Neural cell (in vitro differentiated cells): ENCODE data around the gene ATP2B1. TPM values are rescaled to one million over a fixed set of nuclear protein-coding genes. Genes with fewer than 3 reads are reported as not detected.

Source experiments
- H2AFZ ChIP-seq: fragments of 200-600, 300-800 bp; sonication (generic), shearing (Covaris generic); 2 replicates; pipeline ENCODE4 v1.6.0; 2014; ENCODE audit warnings: low read depth, mild to moderate bottlenecking, antibody characterized with exemption, low read length, moderate library complexity
- H3F3A ChIP-seq: fragments of 200-600 bp; shearing (Covaris generic); 2 replicates; pipeline ENCODE4 v1.6.1; 2016; ENCODE audit warnings: mild to moderate bottlenecking, moderate library complexity, mixed read lengths, antibody characterized with exemption, low read length; ENCODE audit not compliant: insufficient read depth, poor library complexity, severe bottlenecking
- H3K27ac ChIP-seq: fragments of 200-600, 300-800 bp; sonication (generic), shearing (Covaris generic); 2 replicates; pipeline ENCODE4 v1.5.1; 2014; ENCODE audit warnings: mild to moderate bottlenecking, low read length, moderate library complexity
- H3K27me3 ChIP-seq: fragments of 300-800, 200-600 bp; sonication (generic), shearing (Covaris generic); 2 replicates; pipeline ENCODE4 v1.6.0; 2014; ENCODE audit warnings: mild to moderate bottlenecking, low read depth, low read length, moderate library complexity; ENCODE audit not compliant: insufficient read depth
- H3K36me3 ChIP-seq: fragments of 300-800, 200-600 bp; sonication (generic), shearing (Covaris generic); 2 replicates; pipeline ENCODE4 v1.5.1; 2014; ENCODE audit warnings: mild to moderate bottlenecking, antibody characterized with exemption, low read length, moderate library complexity; ENCODE audit not compliant: insufficient read depth
- H3K4me2 ChIP-seq: fragments of 300-800, 200-600 bp; sonication (generic), shearing (Covaris generic); 2 replicates; pipeline ENCODE4 v1.6.0; 2014; ENCODE audit warnings: mild to moderate bottlenecking, low read length
- H3K4me3 ChIP-seq: fragments of 300-800, 200-600 bp; sonication (generic), shearing (Covaris generic); 2 replicates; pipeline ENCODE4 v1.5.1; 2014; ENCODE audit warnings: mild to moderate bottlenecking, low read length, moderate library complexity
- H3K79me2 ChIP-seq: fragments of 200-600 bp; shearing (Covaris generic); replicated peaks from 2 replicates; pipeline ENCODE4 v1.6.0; 2014; ENCODE audit warnings: mild to moderate bottlenecking, low read length, moderate library complexity; ENCODE audit not compliant: insufficient read depth
- H3K9ac ChIP-seq: fragments of 300-800, 200-600 bp; sonication (generic), shearing (Covaris generic); 2 replicates; pipeline ENCODE4 v1.6.1; 2016; ENCODE audit warnings: mild to moderate bottlenecking, low read length, mixed read lengths
- H3K9me2 ChIP-seq: fragments of 200-600 bp; shearing (Covaris generic); 2 replicates; pipeline ENCODE4 v1.6.1; 2016; ENCODE audit warnings: mild to moderate bottlenecking, low read length, mixed read lengths; ENCODE audit not compliant: insufficient read depth
- H3K9me3 ChIP-seq: fragments of 200-600, 300-800 bp; sonication (generic), shearing (Covaris generic); 2 replicates; pipeline ENCODE4 v1.6.1; 2016; ENCODE audit warnings: mild to moderate bottlenecking, mixed run types, low read length, moderate library complexity, mixed read lengths
- H4K20me1 ChIP-seq: fragments of 200-600 bp; shearing (Covaris generic); 2 replicates; pipeline ENCODE4 v1.6.1; 2016; ENCODE audit warnings: mild to moderate bottlenecking, mixed run types; ENCODE audit not compliant: insufficient read depth
- EP300 ChIP-seq: fragments of 450-650 bp; conservative IDR thresholded peaks from 2 replicates; pipeline ENCODE4 v1.6.1; 2014; ENCODE audit warnings: antibody characterized with exemption, mild to moderate bottlenecking, moderate library complexity; ENCODE audit not compliant: poor library complexity, severe bottlenecking
- EZH2 ChIP-seq: fragments of 200-600, 300-800 bp; shearing (Covaris generic), sonication (generic); IDR thresholded peaks from 2 replicates; pipeline ENCODE4 v1.6.1; 2014; ENCODE audit warnings: antibody characterized with exemption, low read length, borderline replicate concordance, mild to moderate bottlenecking; ENCODE audit not compliant: insufficient read depth, poor library complexity, severe bottlenecking
- MXI1 ChIP-seq: fragments of 450-650 bp; conservative IDR thresholded peaks from 2 replicates; pipeline ENCODE4 v1.6.1; 2014; ENCODE audit warnings: antibody characterized with exemption, mild to moderate bottlenecking; ENCODE audit not compliant: poor library complexity, severe bottlenecking
- POLR2AphosphoS5 ChIP-seq: IDR thresholded peaks from 2 replicates; pipeline ENCODE4 v1.6.1; 2012
- RAD21 ChIP-seq: fragments of 450-650 bp; conservative IDR thresholded peaks from 2 replicates; pipeline ENCODE4 v1.6.1; 2014; ENCODE audit warnings: antibody characterized with exemption, mild to moderate bottlenecking, moderate library complexity
- SMC3 ChIP-seq: fragments of 450-650 bp; conservative IDR thresholded peaks from 2 replicates; pipeline ENCODE4 v1.6.1; 2014; ENCODE audit warnings: antibody characterized with exemption, mild to moderate bottlenecking, moderate library complexity; ENCODE audit not compliant: poor library complexity
- TAF1 ChIP-seq: IDR thresholded peaks from 2 replicates; pipeline ENCODE4 v1.6.1; 2012; ENCODE audit warnings: low read depth
- polyA plus RNA-seq: library from polyadenylated mRNA; depleted of rRNA; stranded (reverse); fragments of >200 nt; gene quantifications from 2 replicates; pipeline ENCODE4 v1.2.3, GENCODE V29; 2014
- TF ChIP-seq, protein P1 (sequence below): fragments of 450-650 bp; IDR thresholded peaks from 2 replicates; pipeline ENCODE4 v1.5.1; 2014; ENCODE audit warnings: antibody characterized with exemption, mild to moderate bottlenecking, moderate library complexity; ENCODE audit not compliant: poor library complexity, severe bottlenecking
- TF ChIP-seq, protein P2 (sequence below): IDR thresholded peaks from 2 replicates; pipeline ENCODE4 v1.6.1; 2012; ENCODE audit warnings: borderline replicate concordance

Gene ATP2B1
- polyA plus RNA-seq, 1 donor from 2014 or later = 139 TPM

DNA sequence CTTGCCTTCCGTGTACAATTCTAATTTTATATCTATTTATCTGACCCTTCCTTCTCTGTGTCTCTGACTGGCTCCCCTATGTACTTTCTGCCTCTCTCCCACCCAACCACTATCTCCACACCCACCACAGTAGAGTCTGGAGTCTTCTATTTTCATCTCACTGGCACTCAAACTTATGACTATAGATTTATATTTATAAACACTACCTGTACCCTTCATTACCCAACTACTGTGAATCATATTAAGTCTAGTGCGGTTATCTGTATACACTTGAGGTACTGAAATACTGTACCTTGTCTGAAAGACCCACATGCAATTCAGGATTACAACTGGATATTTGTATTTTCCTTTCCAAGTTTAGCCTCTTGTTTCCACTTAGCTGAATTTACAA is 36.1 kb downstream of the ATP2B1 start:
- Histone ChIP-seq H3K79me2 (peaks cover 48% of the 10 kb centered on the region), H3K4me3 (no peak overlapping the region)
- TF ChIP-seq, protein P1, sequence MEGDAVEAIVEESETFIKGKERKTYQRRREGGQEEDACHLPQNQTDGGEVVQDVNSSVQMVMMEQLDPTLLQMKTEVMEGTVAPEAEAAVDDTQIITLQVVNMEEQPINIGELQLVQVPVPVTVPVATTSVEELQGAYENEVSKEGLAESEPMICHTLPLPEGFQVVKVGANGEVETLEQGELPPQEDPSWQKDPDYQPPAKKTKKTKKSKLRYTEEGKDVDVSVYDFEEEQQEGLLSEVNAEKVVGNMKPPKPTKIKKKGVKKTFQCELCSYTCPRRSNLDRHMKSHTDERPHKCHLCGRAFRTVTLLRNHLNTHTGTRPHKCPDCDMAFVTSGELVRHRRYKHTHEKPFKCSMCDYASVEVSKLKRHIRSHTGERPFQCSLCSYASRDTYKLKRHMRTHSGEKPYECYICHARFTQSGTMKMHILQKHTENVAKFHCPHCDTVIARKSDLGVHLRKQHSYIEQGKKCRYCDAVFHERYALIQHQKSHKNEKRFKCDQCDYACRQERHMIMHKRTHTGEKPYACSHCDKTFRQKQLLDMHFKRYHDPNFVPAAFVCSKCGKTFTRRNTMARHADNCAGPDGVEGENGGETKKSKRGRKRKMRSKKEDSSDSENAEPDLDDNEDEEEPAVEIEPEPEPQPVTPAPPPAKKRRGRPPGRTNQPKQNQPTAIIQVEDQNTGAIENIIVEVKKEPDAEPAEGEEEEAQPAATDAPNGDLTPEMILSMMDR = no peak
- TF ChIP-seq RAD21 = no peak
- no peak for TF ChIP-seq EP300
- no peak for TF ChIP-seq POLR2AphosphoS5
- TF ChIP-seq SMC3 = no peak
- TF ChIP-seq, protein P2, sequence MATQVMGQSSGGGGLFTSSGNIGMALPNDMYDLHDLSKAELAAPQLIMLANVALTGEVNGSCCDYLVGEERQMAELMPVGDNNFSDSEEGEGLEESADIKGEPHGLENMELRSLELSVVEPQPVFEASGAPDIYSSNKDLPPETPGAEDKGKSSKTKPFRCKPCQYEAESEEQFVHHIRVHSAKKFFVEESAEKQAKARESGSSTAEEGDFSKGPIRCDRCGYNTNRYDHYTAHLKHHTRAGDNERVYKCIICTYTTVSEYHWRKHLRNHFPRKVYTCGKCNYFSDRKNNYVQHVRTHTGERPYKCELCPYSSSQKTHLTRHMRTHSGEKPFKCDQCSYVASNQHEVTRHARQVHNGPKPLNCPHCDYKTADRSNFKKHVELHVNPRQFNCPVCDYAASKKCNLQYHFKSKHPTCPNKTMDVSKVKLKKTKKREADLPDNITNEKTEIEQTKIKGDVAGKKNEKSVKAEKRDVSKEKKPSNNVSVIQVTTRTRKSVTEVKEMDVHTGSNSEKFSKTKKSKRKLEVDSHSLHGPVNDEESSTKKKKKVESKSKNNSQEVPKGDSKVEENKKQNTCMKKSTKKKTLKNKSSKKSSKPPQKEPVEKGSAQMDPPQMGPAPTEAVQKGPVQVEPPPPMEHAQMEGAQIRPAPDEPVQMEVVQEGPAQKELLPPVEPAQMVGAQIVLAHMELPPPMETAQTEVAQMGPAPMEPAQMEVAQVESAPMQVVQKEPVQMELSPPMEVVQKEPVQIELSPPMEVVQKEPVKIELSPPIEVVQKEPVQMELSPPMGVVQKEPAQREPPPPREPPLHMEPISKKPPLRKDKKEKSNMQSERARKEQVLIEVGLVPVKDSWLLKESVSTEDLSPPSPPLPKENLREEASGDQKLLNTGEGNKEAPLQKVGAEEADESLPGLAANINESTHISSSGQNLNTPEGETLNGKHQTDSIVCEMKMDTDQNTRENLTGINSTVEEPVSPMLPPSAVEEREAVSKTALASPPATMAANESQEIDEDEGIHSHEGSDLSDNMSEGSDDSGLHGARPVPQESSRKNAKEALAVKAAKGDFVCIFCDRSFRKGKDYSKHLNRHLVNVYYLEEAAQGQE = no peak
- no peak for TF ChIP-seq EZH2
- TF ChIP-seq MXI1 = no peak
- no peak for TF ChIP-seq TAF1

DNA sequence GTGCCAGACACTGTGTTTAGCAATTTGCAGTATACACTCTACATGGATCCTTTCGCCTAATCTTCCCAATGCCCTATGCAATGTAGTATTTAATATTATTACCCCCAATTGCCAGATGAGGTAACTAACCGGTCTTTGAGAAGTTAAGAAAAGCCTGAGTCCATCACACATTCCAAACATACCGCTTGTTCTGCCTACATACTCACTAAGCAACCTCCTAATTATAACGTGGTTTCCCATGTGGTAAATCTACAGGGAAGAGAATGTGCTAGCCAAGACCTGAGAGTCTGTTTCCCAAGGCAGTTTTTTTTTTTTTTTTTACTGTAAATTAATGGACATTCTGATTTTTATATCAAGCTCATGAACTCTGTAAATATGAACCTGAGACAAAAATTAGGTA is 37.2 kb downstream of the ATP2B1 start:
- no peaks in the 10 kb centered on the region for H4K20me1 ChIP-seq

More for the DNA sequence above, 36.1 kb downstream of the ATP2B1 start:
- no peaks in the 10 kb centered on the region for H3K27me3 ChIP-seq
- no peak overlapping the region for H3K4me2 ChIP-seq
- no peaks in the 10 kb centered on the region for H3K36me3 ChIP-seq
- no peaks in the 10 kb centered on the region for H3K9me3 ChIP-seq
- H2AFZ ChIP-seq = no peak overlapping the region
- no peak overlapping the region for H3K9ac ChIP-seq
- H3K9me2 ChIP-seq = no peaks in the 10 kb centered on the region
- H3F3A ChIP-seq = peaks cover 6% of the 10 kb centered on the region
- no peaks in the 10 kb centered on the region for H4K20me1 ChIP-seq
- H3K27ac ChIP-seq = no peak overlapping the region

More for the DNA sequence above, 37.2 kb downstream of the ATP2B1 start:
- Histone ChIP-seq H3K4me2 (no peak overlapping the region), H3K9me3 (no peaks in the 10 kb centered on the region), H3F3A (peaks cover 4% of the 10 kb centered on the region), H2AFZ (no peak overlapping the region), H3K9ac (no peak overlapping the region), H3K4me3 (no peak overlapping the region), H3K36me3 (no peaks in the 10 kb centered on the region), H3K79me2 (peaks cover 46% of the 10 kb centered on the region), H3K27me3 (no peaks in the 10 kb centered on the region), H3K9me2 (no peaks in the 10 kb centered on the region), H3K27ac (no peak overlapping the region)
- TF ChIP-seq, protein P1 = no peak
- TF ChIP-seq EP300 (no peak), SMC3 (no peak), RAD21 (no peak), EZH2 (no peak), TAF1 (no peak), POLR2AphosphoS5 (no peak), MXI1 (no peak)
- TF ChIP-seq, protein P2 = no peak
